ENCODE results near the gene HPDL.
A peak's percentile ranks its signal among the peaks of the same experiment; 100 is the strongest.

Gene HPDL

GRCh38 chr1:45351508-45351907, 24.8 kb downstream of the HPDL start:
- no peak for DNase-seq (ENCODE audit: low read depth in 2 of 2)

- DNase-seq (ENCODE audit: low read depth in 2 of 2), result no peak
These were observed 27.0 kb downstream of the HPDL start for GRCh38 chr1:45353685-45354084.

GRCh38 chr1:45354838-45355237, 28.1 kb downstream of the HPDL start:
- DNase-seq (ENCODE audit: low read depth in 2 of 2), result no peak

GRCh38 chr1:45355683-45356082, 29.0 kb downstream of the HPDL start:
- DNase-seq (ENCODE audit: low read depth in 2 of 2), result no peak

- no peak for DNase-seq (ENCODE audit: low read depth in 2 of 2)
These were observed 29.5 kb downstream of the HPDL start for GRCh38 chr1:45356186-45356585.

- DNase-seq (ENCODE audit: low read depth in 2 of 2), result peak; percentile 26 to 34
These were observed 33.3 kb downstream of the HPDL start for GRCh38 chr1:45359882-45360513.

GRCh38 chr1:45360981-45361380, 34.3 kb downstream of the HPDL start:
- DNase-seq (ENCODE audit: low read depth in 2 of 2), result peak; percentile 17 to 22

- DNase-seq (ENCODE audit: low read depth in 2 of 2), result no peak
These were observed 37.6 kb downstream of the HPDL start for GRCh38 chr1:45364294-45364693.

- no peak for DNase-seq (ENCODE audit: low read depth in 2 of 2)
These were observed 38.4 kb downstream of the HPDL start for GRCh38 chr1:45365051-45365450.

GRCh38 chr1:45370575-45370974, 43.9 kb downstream of the HPDL start:
- no peak for DNase-seq (ENCODE audit: low read depth in 2 of 2)

GRCh38 chr1:45373573-45373972, 46.9 kb downstream of the HPDL start:
- no peak for DNase-seq (ENCODE audit: low read depth in 2 of 2)

- DNase-seq (ENCODE audit: low read depth in 2 of 2), result no peak
These were observed 48.7 kb downstream of the HPDL start for GRCh38 chr1:45375104-45376090.

GRCh38 chr1:45378184-45378583, 51.5 kb downstream of the HPDL start:
- no peak for DNase-seq (ENCODE audit: low read depth in 2 of 2)
